HEK293 (cell line): Measurements from ENCODE around the gene NCR3LG1.

Experiments used
- HOXA7 ChIP-seq: sonication (generic); formaldehyde crosslinking; IDR thresholded peaks from 2 replicates; pipeline ENCODE4 v1.8.1; 2022; ENCODE audit warnings: missing genetic modification reagents, borderline replicate concordance
- HOXC10 ChIP-seq: sonication (generic); formaldehyde crosslinking; IDR thresholded peaks from 2 replicates; pipeline ENCODE4 v1.8.1; 2023; ENCODE audit warnings: mild to moderate bottlenecking, missing genetic modification reagents
- HOXD13 ChIP-seq: sonication (generic); formaldehyde crosslinking; IDR thresholded peaks from 2 replicates; pipeline ENCODE4 v1.8.0; 2022; ENCODE audit warnings: missing genetic modification reagents, borderline replicate concordance
- KLF1 ChIP-seq: fragments of 450-650 bp; formaldehyde crosslinking; IDR thresholded peaks from 2 replicates; pipeline ENCODE4 v1.5.1; 2016; ENCODE audit warnings: missing biosample characterization, missing genetic modification characterization
- ZBTB1 ChIP-seq: fragments of 450-650 bp; formaldehyde crosslinking; IDR thresholded peaks from 2 replicates; pipeline ENCODE4 v1.5.1; 2016; ENCODE audit warnings: missing biosample characterization, missing genetic modification characterization
- ZBTB44 ChIP-seq: fragments of 450-650 bp; IDR thresholded peaks from 2 replicates; pipeline ENCODE4 v1.5.1; 2018; ENCODE audit warnings: missing biosample characterization, mild to moderate bottlenecking, missing genetic modification characterization
- ZBTB48 ChIP-seq: fragments of 450-650 bp; formaldehyde crosslinking; IDR thresholded peaks from 2 replicates; pipeline ENCODE4 v1.5.1; 2016; ENCODE audit warnings: missing biosample characterization, missing genetic modification characterization
- ZNF121 ChIP-seq: fragments of 450-650 bp; formaldehyde crosslinking; IDR thresholded peaks from 2 replicates; pipeline ENCODE4 v1.5.1; 2016; ENCODE audit warnings: missing biosample characterization, missing genetic modification characterization
- ZNF184 ChIP-seq: fragments of 450-650 bp; IDR thresholded peaks from 2 replicates; pipeline ENCODE4 v1.5.1; 2018; ENCODE audit warnings: missing biosample characterization, mild to moderate bottlenecking, missing genetic modification characterization
- ZNF239 ChIP-seq: fragments of 450-650 bp; formaldehyde crosslinking; IDR thresholded peaks from 2 replicates; pipeline ENCODE4 v1.5.1; 2016; ENCODE audit warnings: missing biosample characterization, missing genetic modification characterization
- ZNF404 ChIP-seq: fragments of 450-650 bp; formaldehyde crosslinking; IDR thresholded peaks from 2 replicates; pipeline ENCODE4 v1.5.1; 2017; ENCODE audit warnings: missing biosample characterization, missing genetic modification characterization
- ZNF585B ChIP-seq: fragments of 450-650 bp; formaldehyde crosslinking; IDR thresholded peaks from 2 replicates; pipeline ENCODE4 v1.5.1; 2016; ENCODE audit warnings: missing biosample characterization, missing genetic modification characterization
- ZNF610 ChIP-seq: fragments of 450-650 bp; formaldehyde crosslinking; IDR thresholded peaks from 2 replicates; pipeline ENCODE4 v1.5.1; 2016; ENCODE audit warnings: missing biosample characterization, missing genetic modification characterization, borderline replicate concordance
- ZXDB ChIP-seq: fragments of 450-650 bp; formaldehyde crosslinking; IDR thresholded peaks from 2 replicates; pipeline ENCODE4 v1.5.1; 2016; ENCODE audit warnings: missing biosample characterization, missing genetic modification characterization
- TF ChIP-seq, protein P1 (sequence below): fragments of 450-650 bp; formaldehyde crosslinking; IDR thresholded peaks from 2 replicates; pipeline ENCODE4 v1.5.1; 2017; ENCODE audit warnings: missing biosample characterization, missing genetic modification characterization
- TF ChIP-seq, protein P2 (sequence below): fragments of 450-650 bp; formaldehyde crosslinking; IDR thresholded peaks from 2 replicates; pipeline ENCODE4 v1.5.1; 2016; ENCODE audit warnings: missing biosample characterization, missing genetic modification characterization
- TF ChIP-seq, protein P3 (sequence below): fragments of 450-650 bp; formaldehyde crosslinking; conservative IDR thresholded peaks from 2 replicates; pipeline ENCODE4 v1.5.1; 2016; ENCODE audit warnings: low read depth, missing biosample characterization, missing genetic modification characterization
- TF ChIP-seq, protein P4 (sequence below): fragments of 450-650 bp; formaldehyde crosslinking; IDR thresholded peaks from 2 replicates; pipeline ENCODE4 v1.5.1; 2016; ENCODE audit warnings: missing biosample characterization, missing genetic modification characterization

Gene NCR3LG1

DNA sequence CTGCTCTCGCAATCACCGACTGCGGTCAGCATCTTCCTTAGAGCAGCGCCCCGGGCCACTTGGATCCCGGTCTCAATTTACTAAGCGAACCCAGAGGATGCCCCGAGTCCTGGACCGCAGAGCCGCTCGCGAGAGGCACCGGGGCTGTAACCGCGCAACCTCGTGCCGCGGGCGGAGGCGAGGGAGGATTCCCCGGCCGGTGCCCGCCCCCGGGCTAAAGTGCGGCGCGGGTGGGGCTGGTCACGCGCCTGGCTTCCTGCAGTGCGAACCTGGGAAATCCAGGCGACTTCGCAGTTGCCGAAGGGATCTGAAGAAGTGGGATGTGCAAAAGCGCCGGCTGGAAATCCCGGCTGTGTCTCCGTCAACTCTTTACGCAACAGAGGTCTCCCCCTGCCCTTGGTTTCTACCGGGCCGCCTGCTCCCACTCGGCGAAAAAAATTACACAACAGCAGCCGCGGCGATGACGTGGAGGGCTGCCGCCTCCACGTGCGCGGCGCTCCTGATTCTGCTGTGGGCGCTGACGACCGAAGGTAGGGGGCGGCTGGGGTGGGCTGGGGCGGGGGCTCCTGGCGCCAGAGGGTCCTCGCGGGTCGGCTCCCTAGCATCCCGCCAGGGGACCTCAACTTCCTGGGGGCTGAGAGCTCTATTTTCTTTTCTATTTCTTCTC is at the start of gene NCR3LG1 (continued):
- TF ChIP-seq ZNF404 (tag by site-specific recombination) (no peak), ZBTB48 (tag by site-specific recombination) (no peak), ZBTB44 (no peak), ZBTB1 (tag by site-specific recombination) (no peak), ZXDB (no peak), ZNF121 (tag by site-specific recombination) (no peak), ZNF239 (no peak), ZNF610 (tag by site-specific recombination) (no peak), KLF1 (tag by site-specific recombination) (peak; percentile 80), HOXA7 (CRISPR knock-in tag) (no peak), HOXD13 (CRISPR knock-in tag) (no peak), ZNF585B (tag by site-specific recombination) (no peak), HOXC10 (CRISPR knock-in tag) (no peak), ZNF184 (tag by site-specific recombination) (no peak)
- TF ChIP-seq, protein P1, sequence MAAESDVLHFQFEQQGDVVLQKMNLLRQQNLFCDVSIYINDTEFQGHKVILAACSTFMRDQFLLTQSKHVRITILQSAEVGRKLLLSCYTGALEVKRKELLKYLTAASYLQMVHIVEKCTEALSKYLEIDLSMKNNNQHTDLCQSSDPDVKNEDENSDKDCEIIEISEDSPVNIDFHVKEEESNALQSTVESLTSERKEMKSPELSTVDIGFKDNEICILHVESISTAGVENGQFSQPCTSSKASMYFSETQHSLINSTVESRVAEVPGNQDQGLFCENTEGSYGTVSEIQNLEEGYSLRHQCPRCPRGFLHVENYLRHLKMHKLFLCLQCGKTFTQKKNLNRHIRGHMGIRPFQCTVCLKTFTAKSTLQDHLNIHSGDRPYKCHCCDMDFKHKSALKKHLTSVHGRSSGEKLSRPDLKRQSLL: no peak
- TF ChIP-seq, protein P2, sequence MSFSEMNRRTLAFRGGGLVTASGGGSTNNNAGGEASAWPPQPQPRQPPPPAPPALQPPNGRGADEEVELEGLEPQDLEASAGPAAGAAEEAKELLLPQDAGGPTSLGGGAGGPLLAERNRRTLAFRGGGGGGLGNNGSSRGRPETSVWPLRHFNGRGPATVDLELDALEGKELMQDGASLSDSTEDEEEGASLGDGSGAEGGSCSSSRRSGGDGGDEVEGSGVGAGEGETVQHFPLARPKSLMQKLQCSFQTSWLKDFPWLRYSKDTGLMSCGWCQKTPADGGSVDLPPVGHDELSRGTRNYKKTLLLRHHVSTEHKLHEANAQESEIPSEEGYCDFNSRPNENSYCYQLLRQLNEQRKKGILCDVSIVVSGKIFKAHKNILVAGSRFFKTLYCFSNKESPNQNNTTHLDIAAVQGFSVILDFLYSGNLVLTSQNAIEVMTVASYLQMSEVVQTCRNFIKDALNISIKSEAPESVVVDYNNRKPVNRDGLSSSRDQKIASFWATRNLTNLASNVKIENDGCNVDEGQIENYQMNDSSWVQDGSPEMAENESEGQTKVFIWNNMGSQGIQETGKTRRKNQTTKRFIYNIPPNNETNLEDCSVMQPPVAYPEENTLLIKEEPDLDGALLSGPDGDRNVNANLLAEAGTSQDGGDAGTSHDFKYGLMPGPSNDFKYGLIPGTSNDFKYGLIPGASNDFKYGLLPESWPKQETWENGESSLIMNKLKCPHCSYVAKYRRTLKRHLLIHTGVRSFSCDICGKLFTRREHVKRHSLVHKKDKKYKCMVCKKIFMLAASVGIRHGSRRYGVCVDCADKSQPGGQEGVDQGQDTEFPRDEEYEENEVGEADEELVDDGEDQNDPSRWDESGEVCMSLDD (tag by site-specific recombination): no peak
- TF ChIP-seq, protein P3, sequence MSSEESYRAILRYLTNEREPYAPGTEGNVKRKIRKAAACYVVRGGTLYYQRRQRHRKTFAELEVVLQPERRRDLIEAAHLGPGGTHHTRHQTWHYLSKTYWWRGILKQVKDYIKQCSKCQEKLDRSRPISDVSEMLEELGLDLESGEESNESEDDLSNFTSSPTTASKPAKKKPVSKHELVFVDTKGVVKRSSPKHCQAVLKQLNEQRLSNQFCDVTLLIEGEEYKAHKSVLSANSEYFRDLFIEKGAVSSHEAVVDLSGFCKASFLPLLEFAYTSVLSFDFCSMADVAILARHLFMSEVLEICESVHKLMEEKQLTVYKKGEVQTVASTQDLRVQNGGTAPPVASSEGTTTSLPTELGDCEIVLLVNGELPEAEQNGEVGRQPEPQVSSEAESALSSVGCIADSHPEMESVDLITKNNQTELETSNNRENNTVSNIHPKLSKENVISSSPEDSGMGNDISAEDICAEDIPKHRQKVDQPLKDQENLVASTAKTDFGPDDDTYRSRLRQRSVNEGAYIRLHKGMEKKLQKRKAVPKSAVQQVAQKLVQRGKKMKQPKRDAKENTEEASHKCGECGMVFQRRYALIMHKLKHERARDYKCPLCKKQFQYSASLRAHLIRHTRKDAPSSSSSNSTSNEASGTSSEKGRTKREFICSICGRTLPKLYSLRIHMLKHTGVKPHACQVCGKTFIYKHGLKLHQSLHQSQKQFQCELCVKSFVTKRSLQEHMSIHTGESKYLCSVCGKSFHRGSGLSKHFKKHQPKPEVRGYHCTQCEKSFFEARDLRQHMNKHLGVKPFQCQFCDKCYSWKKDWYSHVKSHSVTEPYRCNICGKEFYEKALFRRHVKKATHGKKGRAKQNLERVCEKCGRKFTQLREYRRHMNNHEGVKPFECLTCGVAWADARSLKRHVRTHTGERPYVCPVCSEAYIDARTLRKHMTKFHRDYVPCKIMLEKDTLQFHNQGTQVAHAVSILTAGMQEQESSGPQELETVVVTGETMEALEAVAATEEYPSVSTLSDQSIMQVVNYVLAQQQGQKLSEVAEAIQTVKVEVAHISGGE (tag by site-specific recombination): no peak
- TF ChIP-seq, protein P4, sequence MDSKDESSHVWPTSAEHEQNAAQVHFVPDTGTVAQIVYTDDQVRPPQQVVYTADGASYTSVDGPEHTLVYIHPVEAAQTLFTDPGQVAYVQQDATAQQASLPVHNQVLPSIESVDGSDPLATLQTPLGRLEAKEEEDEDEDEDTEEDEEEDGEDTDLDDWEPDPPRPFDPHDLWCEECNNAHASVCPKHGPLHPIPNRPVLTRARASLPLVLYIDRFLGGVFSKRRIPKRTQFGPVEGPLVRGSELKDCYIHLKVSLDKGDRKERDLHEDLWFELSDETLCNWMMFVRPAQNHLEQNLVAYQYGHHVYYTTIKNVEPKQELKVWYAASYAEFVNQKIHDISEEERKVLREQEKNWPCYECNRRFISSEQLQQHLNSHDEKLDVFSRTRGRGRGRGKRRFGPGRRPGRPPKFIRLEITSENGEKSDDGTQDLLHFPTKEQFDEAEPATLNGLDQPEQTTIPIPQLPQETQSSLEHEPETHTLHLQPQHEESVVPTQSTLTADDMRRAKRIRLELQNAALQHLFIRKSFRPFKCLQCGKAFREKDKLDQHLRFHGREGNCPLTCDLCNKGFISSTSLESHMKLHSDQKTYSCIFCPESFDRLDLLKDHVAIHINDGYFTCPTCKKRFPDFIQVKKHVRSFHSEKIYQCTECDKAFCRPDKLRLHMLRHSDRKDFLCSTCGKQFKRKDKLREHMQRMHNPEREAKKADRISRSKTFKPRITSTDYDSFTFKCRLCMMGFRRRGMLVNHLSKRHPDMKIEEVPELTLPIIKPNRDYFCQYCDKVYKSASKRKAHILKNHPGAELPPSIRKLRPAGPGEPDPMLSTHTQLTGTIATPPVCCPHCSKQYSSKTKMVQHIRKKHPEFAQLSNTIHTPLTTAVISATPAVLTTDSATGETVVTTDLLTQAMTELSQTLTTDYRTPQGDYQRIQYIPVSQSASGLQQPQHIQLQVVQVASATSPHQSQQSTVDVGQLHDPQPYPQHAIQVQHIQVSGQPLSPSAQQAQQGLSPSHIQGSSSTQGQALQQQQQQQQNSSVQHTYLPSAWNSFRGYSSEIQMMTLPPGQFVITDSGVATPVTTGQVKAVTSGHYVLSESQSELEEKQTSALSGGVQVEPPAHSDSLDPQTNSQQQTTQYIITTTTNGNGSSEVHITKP (tag by site-specific recombination): peak; percentile 75
